ENCODE data around the gene NSMCE1.

DNA sequence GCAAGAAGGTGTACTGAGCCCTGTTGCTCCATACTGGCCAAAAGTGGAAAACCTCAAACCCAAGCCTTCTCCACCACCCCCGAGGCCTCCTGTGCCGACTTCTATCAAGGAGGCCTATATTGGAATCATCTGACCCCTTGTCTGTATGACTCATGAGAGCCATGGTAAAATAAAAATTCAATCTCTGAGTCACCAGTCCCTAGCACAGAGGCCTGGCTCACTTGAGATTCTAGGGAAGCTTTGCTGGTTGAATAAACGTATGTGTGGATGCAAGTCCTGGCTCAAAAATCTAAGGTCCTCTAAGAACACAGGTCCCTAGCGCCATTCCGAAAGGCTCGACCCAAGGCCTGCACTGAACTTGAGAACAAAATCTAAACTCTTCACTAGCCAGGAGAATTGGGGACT is 15.0 kb downstream of the NSMCE1 start:
- TF ChIP-seq POLR2A (IDR thresholded peaks at IDR 0.05), result no peak
- TF ChIP-seq, protein P1, sequence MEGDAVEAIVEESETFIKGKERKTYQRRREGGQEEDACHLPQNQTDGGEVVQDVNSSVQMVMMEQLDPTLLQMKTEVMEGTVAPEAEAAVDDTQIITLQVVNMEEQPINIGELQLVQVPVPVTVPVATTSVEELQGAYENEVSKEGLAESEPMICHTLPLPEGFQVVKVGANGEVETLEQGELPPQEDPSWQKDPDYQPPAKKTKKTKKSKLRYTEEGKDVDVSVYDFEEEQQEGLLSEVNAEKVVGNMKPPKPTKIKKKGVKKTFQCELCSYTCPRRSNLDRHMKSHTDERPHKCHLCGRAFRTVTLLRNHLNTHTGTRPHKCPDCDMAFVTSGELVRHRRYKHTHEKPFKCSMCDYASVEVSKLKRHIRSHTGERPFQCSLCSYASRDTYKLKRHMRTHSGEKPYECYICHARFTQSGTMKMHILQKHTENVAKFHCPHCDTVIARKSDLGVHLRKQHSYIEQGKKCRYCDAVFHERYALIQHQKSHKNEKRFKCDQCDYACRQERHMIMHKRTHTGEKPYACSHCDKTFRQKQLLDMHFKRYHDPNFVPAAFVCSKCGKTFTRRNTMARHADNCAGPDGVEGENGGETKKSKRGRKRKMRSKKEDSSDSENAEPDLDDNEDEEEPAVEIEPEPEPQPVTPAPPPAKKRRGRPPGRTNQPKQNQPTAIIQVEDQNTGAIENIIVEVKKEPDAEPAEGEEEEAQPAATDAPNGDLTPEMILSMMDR (IDR thresholded peaks at IDR 0.05), result no peak
